Measurements from ENCODE around the gene SLC2A9.

- TF ChIP-seq, protein P1, sequence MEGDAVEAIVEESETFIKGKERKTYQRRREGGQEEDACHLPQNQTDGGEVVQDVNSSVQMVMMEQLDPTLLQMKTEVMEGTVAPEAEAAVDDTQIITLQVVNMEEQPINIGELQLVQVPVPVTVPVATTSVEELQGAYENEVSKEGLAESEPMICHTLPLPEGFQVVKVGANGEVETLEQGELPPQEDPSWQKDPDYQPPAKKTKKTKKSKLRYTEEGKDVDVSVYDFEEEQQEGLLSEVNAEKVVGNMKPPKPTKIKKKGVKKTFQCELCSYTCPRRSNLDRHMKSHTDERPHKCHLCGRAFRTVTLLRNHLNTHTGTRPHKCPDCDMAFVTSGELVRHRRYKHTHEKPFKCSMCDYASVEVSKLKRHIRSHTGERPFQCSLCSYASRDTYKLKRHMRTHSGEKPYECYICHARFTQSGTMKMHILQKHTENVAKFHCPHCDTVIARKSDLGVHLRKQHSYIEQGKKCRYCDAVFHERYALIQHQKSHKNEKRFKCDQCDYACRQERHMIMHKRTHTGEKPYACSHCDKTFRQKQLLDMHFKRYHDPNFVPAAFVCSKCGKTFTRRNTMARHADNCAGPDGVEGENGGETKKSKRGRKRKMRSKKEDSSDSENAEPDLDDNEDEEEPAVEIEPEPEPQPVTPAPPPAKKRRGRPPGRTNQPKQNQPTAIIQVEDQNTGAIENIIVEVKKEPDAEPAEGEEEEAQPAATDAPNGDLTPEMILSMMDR (IDR thresholded peaks at IDR 0.05), result no peak
- TF ChIP-seq POLR2AphosphoS5 (IDR thresholded peaks at IDR 0.05), result no peak
- no peak for TF ChIP-seq POLR2A (IDR thresholded peaks at IDR 0.05)
Measured at GRCh38 chr4:10016169-10016568, 5.1 kb downstream of the SLC2A9 start.
